PC-3 (cell line): Measurements from ENCODE around the gene PHC2. TPM values are rescaled to one million over a fixed set of nuclear protein-coding genes. Genes with fewer than 3 reads are reported as not detected.

Source experiments
- ATAC-seq: fragments of 200-7000 bp; cut with Tn5 transposase; 2 replicates; pipeline ENCODE4 v1.9.1; 2020; ENCODE audit warnings: mild to moderate bottlenecking, moderate library complexity
- BruUV-seq: library from RNA; stranded (reverse); fragments of 400-500 nt; replicated peaks from 2 replicates; lab custom pipeline; 2021; lab: Mats Ljungman, UMichigan
- CTCF ChIA-PET: fragments of 300-600 bp; sonication (Branson Sonifier 250); formaldehyde crosslinking; loops from one replicate; lab custom pipeline; 2022; ENCODE audit warnings: antibody characterized with exemption; lab: Charles Lee
- POLR2A ChIA-PET: fragments of 300-600 bp; sonication (Branson Sonifier 250); formaldehyde crosslinking; loops from one replicate; lab custom pipeline; 2022; ENCODE audit warnings: antibody characterized with exemption; ENCODE audit not compliant: unreplicated experiment; lab: Charles Lee
- DNase-seq: peaks from one replicate; pipeline ENCODE4 v3.0.0-alpha.2; 2015
- H2AFZ ChIP-seq: fragments of 300-600 bp; sonication (generic); 2 replicates; pipeline ENCODE4 v1.6.0; 2016; ENCODE audit warnings: antibody characterized with exemption, low read length
- H3F3A ChIP-seq: fragments of 300-600 bp; sonication (generic); one replicate; pipeline ENCODE4 v1.6.0; 2017; ENCODE audit warnings: antibody characterized with exemption, low read length, control low read depth, mild to moderate bottlenecking; ENCODE audit not compliant: unreplicated experiment
- H3K27ac ChIP-seq: fragments of 300-600 bp; sonication (generic); 2 replicates; pipeline ENCODE4 v1.5.1; 2016; ENCODE audit warnings: mild to moderate bottlenecking, low read length
- H3K27me3 ChIP-seq: fragments of 300-600 bp; sonication (generic); 2 replicates; pipeline ENCODE4 v1.6.1; 2016; ENCODE audit warnings: low read length, mixed read lengths
- H3K36me3 ChIP-seq: fragments of 300-600 bp; sonication (generic); 2 replicates; pipeline ENCODE4 v1.6.1; 2016; ENCODE audit warnings: low read depth, mixed run types, low read length, mixed read lengths
- H3K4me1 ChIP-seq: fragments of 300-600 bp; sonication (generic); 2 replicates; pipeline ENCODE4 v1.5.1; 2016; ENCODE audit warnings: low read length; ENCODE audit not compliant: insufficient read depth
- H3K4me2 ChIP-seq: fragments of 300-600 bp; sonication (generic); 2 replicates; pipeline ENCODE4 v1.6.0; 2016; ENCODE audit warnings: low read length
- H3K4me3 ChIP-seq: fragments of 300-600 bp; sonication (generic); 2 replicates; pipeline ENCODE4 v1.5.1; 2016; ENCODE audit warnings: mild to moderate bottlenecking, low read length, mixed read lengths
- H3K79me2 ChIP-seq: fragments of 300-600 bp; sonication (generic); 2 replicates; pipeline ENCODE4 v1.6.1; 2017; ENCODE audit warnings: low read length, mixed read lengths
- H3K9ac ChIP-seq: fragments of 300-600 bp; sonication (generic); 2 replicates; pipeline ENCODE4 v1.6.0; 2016; ENCODE audit warnings: mild to moderate bottlenecking, low read length
- H3K9me2 ChIP-seq: fragments of 300-600 bp; sonication (generic); replicated peaks from 2 replicates; pipeline ENCODE4 v1.6.1; 2016; ENCODE audit warnings: mixed run types, low read length, mixed read lengths
- H3K9me3 ChIP-seq: fragments of 300-600 bp; sonication (generic); 2 replicates; pipeline ENCODE4 v1.6.1; 2016; ENCODE audit warnings: low read length, mixed read lengths
- H4K20me1 ChIP-seq: fragments of 300-600 bp; sonication (generic); 2 replicates; pipeline ENCODE4 v1.6.1; 2016; ENCODE audit warnings: low read length, mixed read lengths
- EZH2 ChIP-seq: fragments of 300-600 bp; sonication (generic); IDR thresholded peaks from one replicate; pipeline ENCODE4 v1.6.1; 2017; ENCODE audit warnings: antibody characterized with exemption, mild to moderate bottlenecking, low read length; ENCODE audit not compliant: unreplicated experiment
- EZH2phosphoT487 ChIP-seq: fragments of 300-600 bp; sonication (generic); IDR thresholded peaks from 2 replicates; pipeline ENCODE4 v1.6.1; 2018; ENCODE audit warnings: mild to moderate bottlenecking, antibody characterized with exemption, low read length, borderline replicate concordance
- intact Hi-C: fragments of 100-400 bp; cut with micrococcal nuclease; formaldehyde crosslinking; loops from 2 replicates; pipeline ENCODE4 v1.9.0; 2023
- total RNA-seq: library from RNA; depleted of rRNA; stranded (reverse); fragments of >200 nt; gene quantifications from 2 replicates; pipeline ENCODE4 v1.2.3, GENCODE V29; 2014
- TF ChIP-seq, protein P1 (sequence below): fragments of 300-600 bp; sonication (generic); conservative IDR thresholded peaks from 2 replicates; pipeline ENCODE4 v1.5.1; 2017; ENCODE audit warnings: antibody characterized with exemption, low read depth, mild to moderate bottlenecking, low read length

PHC2 gene
- total RNA-seq, 1 experiment from 2014 or later, result 134 TPM

DNA sequence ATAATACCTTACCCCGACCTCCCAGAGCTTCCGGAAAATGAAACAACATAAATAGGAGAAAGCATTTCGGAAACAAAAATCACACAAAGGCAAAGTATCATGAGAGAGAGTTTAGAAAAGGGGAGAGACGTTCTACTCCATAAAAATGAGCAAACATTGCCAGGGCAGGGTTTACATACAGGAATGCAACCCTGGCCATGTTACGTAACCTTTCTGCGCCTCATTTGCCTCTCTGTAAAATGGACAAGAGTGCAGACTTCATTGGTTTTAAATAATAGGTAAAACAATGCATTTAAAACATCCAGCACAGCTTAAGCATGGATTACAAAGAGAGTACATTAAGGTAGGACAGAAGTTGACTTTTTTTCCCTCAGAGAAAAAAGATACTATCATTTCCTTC is 45.6 kb downstream of the PHC2 start:
- Histone ChIP-seq H3K9me2 (no peaks in the 10 kb centered on the region), H3K4me2 (no peak overlapping the region), H3K4me1 (peaks cover 17% of the 10 kb centered on the region), H3F3A (no peaks in the 10 kb centered on the region), H3K79me2 (0 out of 2 replicates have a peak, but pooled peaks cover 8% of the 10 kb centered on the region), H3K36me3 (no peaks in the 10 kb centered on the region), H3K9ac (no peak overlapping the region), H2AFZ (no peak overlapping the region), H3K4me3 (no peak overlapping the region), H3K27ac (no peak overlapping the region), H3K9me3 (no peaks in the 10 kb centered on the region), H3K27me3 (no peaks in the 10 kb centered on the region), H4K20me1 (no peaks in the 10 kb centered on the region)
- DNase-seq (no peak), ATAC-seq (no peak)
- ChIA-PET POLR2A (no interaction called here), CTCF (no interaction called here)
- no TSS peak for BruUV-seq
- intact Hi-C loops, result no loop called here
- TF ChIP-seq, protein P1, sequence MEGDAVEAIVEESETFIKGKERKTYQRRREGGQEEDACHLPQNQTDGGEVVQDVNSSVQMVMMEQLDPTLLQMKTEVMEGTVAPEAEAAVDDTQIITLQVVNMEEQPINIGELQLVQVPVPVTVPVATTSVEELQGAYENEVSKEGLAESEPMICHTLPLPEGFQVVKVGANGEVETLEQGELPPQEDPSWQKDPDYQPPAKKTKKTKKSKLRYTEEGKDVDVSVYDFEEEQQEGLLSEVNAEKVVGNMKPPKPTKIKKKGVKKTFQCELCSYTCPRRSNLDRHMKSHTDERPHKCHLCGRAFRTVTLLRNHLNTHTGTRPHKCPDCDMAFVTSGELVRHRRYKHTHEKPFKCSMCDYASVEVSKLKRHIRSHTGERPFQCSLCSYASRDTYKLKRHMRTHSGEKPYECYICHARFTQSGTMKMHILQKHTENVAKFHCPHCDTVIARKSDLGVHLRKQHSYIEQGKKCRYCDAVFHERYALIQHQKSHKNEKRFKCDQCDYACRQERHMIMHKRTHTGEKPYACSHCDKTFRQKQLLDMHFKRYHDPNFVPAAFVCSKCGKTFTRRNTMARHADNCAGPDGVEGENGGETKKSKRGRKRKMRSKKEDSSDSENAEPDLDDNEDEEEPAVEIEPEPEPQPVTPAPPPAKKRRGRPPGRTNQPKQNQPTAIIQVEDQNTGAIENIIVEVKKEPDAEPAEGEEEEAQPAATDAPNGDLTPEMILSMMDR, result no peak
- TF ChIP-seq EZH2phosphoT487 (no peak), EZH2 (no peak)

DNA sequence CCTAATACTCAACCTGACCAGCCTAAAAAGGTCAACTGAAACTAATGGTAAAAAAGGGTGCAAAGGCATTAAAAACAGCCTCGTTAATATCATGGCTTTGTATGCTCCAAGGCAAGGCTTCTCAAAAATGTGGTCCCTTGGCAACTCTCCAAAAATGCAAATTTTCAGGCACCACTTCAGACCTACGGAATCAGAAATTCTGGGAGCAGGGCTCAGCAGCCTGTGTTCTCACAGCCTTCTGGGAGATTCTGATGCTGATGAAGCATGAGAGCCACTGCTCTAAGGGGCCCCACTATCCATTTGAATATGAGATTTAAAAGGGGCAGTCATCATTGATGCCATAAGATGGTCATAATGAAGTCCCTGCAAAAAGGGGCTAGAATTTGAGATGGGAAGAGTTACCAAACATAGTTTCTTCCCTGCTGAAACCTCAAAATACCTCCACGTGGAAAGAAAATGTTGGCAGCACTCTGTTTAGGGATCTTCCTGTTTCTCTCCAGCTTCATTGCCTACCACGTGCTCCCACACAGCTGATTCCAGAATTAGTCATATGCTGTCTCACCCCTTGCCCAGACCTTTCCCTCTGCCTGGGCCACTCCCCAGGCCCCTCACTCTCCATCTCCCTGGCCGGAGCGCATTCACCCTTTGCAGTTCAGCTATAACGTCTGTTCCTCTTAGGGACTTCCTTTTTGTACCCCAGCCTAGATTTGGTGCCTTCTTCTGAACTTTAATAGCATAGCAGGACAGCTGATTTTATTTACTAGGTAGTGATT is 46.7 kb downstream of the PHC2 start:
- intact Hi-C loops, result loop anchor here (5.0 kb wide), 1 partner anchor 88 kb away; the partner anchor contains the start of gene ZSCAN20
- Histone ChIP-seq H3K9me3 (no peaks in the 10 kb centered on the region), H3K9ac (no peak overlapping the region), H2AFZ (peak overlapping the region; percentile 24; the same call in 1 of the 2 replicates), H3K4me3 (no peak overlapping the region), H3K9me2 (no peaks in the 10 kb centered on the region), H3K4me1 (peaks cover 17% of the 10 kb centered on the region), H3K27me3 (no peaks in the 10 kb centered on the region), H3K4me2 (no peak overlapping the region), H3K36me3 (no peaks in the 10 kb centered on the region), H3F3A (no peaks in the 10 kb centered on the region), H4K20me1 (no peaks in the 10 kb centered on the region), H3K79me2 (0 out of 2 replicates have a peak, but pooled peaks cover 8% of the 10 kb centered on the region), H3K27ac (no peak overlapping the region)
- DNase-seq, result peak; percentile 55
- ChIA-PET CTCF (no interaction called here), POLR2A (interaction anchor here (0.6 kb wide), 1 partner anchor 37 kb away, joined by 3 read pairs; no protein-coding TSS in a partner anchor)
- TF ChIP-seq EZH2phosphoT487 (no peak), EZH2 (no peak)
- TF ChIP-seq, protein P1, result no peak
- BruUV-seq, result no TSS peak
- peak; percentile 70 for ATAC-seq

DNA sequence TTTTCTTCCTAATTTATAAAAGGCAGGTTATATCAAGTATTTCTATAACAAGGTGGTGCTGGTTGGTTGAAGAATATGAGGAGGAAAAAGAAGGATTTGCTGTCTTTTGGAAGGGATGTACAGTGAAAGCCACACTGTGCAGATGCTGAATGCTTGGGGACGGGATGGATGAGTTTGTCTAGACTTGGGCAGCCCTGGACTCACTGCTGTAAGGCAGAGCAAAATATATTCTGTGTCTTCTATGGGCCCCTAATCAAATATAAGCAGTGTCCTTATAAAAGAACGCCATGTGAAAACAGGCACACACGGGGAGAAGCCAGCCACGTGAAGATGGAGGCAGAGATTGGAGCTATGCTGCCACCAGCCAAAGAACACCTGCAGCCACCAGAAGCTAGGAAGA is 47.4 kb downstream of the PHC2 start:
- Histone ChIP-seq H2AFZ (no peak overlapping the region), H3K9me2 (no peaks in the 10 kb centered on the region), H3K36me3 (no peaks in the 10 kb centered on the region), H4K20me1 (no peaks in the 10 kb centered on the region), H3K27me3 (no peaks in the 10 kb centered on the region), H3K27ac (no peak overlapping the region), H3K4me3 (no peak overlapping the region), H3F3A (no peaks in the 10 kb centered on the region), H3K4me2 (no peak overlapping the region), H3K9me3 (no peaks in the 10 kb centered on the region), H3K79me2 (0 out of 2 replicates have a peak, but pooled peaks cover 8% of the 10 kb centered on the region), H3K9ac (no peak overlapping the region), H3K4me1 (peaks cover 17% of the 10 kb centered on the region)
- intact Hi-C loops, result loop anchor here (1.0 to 5.0 kb wide), 2 partner anchors 46 to 89 kb away; partner anchors contain the start of gene ZSCAN20
- CTCF ChIA-PET, result interaction anchor here (0.5 kb wide), 1 partner anchor 34 kb away, joined by 3 read pairs; no protein-coding TSS in a partner anchor
- POLR2A ChIA-PET, result no interaction called here
- BruUV-seq, result no TSS peak
- ATAC-seq (no peak), DNase-seq (no peak)
- TF ChIP-seq, protein P1, result no peak
- TF ChIP-seq EZH2 (no peak), EZH2phosphoT487 (no peak)
